Measurements from ENCODE around the gene LIN7B. TPM values are rescaled to one million over a fixed set of nuclear protein-coding genes. Genes with fewer than 3 reads are reported as not detected.

LIN7B gene
- total and polyA plus RNA-seq, 9 of the 15 experiments (the other 6 are each of a cell fraction or from before 2014, with no cell fraction given) = 0.89 to 15.7 (median 4.0) TPM

GRCh38 chr19:49127674-49128544 lies 13.7 kb downstream of the LIN7B start (continued):
- TF ChIP-seq, protein P1, sequence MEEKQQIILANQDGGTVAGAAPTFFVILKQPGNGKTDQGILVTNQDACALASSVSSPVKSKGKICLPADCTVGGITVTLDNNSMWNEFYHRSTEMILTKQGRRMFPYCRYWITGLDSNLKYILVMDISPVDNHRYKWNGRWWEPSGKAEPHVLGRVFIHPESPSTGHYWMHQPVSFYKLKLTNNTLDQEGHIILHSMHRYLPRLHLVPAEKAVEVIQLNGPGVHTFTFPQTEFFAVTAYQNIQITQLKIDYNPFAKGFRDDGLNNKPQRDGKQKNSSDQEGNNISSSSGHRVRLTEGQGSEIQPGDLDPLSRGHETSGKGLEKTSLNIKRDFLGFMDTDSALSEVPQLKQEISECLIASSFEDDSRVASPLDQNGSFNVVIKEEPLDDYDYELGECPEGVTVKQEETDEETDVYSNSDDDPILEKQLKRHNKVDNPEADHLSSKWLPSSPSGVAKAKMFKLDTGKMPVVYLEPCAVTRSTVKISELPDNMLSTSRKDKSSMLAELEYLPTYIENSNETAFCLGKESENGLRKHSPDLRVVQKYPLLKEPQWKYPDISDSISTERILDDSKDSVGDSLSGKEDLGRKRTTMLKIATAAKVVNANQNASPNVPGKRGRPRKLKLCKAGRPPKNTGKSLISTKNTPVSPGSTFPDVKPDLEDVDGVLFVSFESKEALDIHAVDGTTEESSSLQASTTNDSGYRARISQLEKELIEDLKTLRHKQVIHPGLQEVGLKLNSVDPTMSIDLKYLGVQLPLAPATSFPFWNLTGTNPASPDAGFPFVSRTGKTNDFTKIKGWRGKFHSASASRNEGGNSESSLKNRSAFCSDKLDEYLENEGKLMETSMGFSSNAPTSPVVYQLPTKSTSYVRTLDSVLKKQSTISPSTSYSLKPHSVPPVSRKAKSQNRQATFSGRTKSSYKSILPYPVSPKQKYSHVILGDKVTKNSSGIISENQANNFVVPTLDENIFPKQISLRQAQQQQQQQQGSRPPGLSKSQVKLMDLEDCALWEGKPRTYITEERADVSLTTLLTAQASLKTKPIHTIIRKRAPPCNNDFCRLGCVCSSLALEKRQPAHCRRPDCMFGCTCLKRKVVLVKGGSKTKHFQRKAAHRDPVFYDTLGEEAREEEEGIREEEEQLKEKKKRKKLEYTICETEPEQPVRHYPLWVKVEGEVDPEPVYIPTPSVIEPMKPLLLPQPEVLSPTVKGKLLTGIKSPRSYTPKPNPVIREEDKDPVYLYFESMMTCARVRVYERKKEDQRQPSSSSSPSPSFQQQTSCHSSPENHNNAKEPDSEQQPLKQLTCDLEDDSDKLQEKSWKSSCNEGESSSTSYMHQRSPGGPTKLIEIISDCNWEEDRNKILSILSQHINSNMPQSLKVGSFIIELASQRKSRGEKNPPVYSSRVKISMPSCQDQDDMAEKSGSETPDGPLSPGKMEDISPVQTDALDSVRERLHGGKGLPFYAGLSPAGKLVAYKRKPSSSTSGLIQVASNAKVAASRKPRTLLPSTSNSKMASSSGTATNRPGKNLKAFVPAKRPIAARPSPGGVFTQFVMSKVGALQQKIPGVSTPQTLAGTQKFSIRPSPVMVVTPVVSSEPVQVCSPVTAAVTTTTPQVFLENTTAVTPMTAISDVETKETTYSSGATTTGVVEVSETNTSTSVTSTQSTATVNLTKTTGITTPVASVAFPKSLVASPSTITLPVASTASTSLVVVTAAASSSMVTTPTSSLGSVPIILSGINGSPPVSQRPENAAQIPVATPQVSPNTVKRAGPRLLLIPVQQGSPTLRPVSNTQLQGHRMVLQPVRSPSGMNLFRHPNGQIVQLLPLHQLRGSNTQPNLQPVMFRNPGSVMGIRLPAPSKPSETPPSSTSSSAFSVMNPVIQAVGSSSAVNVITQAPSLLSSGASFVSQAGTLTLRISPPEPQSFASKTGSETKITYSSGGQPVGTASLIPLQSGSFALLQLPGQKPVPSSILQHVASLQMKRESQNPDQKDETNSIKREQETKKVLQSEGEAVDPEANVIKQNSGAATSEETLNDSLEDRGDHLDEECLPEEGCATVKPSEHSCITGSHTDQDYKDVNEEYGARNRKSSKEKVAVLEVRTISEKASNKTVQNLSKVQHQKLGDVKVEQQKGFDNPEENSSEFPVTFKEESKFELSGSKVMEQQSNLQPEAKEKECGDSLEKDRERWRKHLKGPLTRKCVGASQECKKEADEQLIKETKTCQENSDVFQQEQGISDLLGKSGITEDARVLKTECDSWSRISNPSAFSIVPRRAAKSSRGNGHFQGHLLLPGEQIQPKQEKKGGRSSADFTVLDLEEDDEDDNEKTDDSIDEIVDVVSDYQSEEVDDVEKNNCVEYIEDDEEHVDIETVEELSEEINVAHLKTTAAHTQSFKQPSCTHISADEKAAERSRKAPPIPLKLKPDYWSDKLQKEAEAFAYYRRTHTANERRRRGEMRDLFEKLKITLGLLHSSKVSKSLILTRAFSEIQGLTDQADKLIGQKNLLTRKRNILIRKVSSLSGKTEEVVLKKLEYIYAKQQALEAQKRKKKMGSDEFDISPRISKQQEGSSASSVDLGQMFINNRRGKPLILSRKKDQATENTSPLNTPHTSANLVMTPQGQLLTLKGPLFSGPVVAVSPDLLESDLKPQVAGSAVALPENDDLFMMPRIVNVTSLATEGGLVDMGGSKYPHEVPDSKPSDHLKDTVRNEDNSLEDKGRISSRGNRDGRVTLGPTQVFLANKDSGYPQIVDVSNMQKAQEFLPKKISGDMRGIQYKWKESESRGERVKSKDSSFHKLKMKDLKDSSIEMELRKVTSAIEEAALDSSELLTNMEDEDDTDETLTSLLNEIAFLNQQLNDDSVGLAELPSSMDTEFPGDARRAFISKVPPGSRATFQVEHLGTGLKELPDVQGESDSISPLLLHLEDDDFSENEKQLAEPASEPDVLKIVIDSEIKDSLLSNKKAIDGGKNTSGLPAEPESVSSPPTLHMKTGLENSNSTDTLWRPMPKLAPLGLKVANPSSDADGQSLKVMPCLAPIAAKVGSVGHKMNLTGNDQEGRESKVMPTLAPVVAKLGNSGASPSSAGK (IDR thresholded peaks at IDR 0.05) = peak; percentile 100
- TF ChIP-seq HDAC3 (IDR thresholded peaks at IDR 0.05; ENCODE audit: borderline replicate concordance, partially characterized antibody) (no peak), DMBX1 (CRISPR knock-in tag; IDR thresholded peaks at IDR 0.05; ENCODE audit: borderline replicate concordance) (peak; percentile 74; the same call in 1 of the 2 replicates), SAFB (IDR thresholded peaks at IDR 0.05; ENCODE audit: borderline replicate concordance, low read depth, low read length) (peak; percentile 68), CTCFL (IDR thresholded peaks at IDR 0.05; ENCODE audit: borderline replicate concordance, insufficient read depth, low read depth, low read length, poor library complexity, severe bottlenecking) (peak; percentile 81), MAX (CRISPR knock-in tag; IDR thresholded peaks at IDR 0.05) (peak; percentile 99)
- TF ChIP-seq, protein P2, sequence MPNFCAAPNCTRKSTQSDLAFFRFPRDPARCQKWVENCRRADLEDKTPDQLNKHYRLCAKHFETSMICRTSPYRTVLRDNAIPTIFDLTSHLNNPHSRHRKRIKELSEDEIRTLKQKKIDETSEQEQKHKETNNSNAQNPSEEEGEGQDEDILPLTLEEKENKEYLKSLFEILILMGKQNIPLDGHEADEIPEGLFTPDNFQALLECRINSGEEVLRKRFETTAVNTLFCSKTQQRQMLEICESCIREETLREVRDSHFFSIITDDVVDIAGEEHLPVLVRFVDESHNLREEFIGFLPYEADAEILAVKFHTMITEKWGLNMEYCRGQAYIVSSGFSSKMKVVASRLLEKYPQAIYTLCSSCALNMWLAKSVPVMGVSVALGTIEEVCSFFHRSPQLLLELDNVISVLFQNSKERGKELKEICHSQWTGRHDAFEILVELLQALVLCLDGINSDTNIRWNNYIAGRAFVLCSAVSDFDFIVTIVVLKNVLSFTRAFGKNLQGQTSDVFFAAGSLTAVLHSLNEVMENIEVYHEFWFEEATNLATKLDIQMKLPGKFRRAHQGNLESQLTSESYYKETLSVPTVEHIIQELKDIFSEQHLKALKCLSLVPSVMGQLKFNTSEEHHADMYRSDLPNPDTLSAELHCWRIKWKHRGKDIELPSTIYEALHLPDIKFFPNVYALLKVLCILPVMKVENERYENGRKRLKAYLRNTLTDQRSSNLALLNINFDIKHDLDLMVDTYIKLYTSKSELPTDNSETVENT (CRISPR knock-in tag; IDR thresholded peaks at IDR 0.05) = peak; percentile 82; the same call in 1 of the 2 replicates
